HepG2 (cell line): ENCODE data around the gene CCDC83. TPM values are rescaled to one million over a fixed set of nuclear protein-coding genes. Genes with fewer than 3 reads are reported as not detected.

Source experiments
- CREB3 ChIP-seq: sonication (generic); formaldehyde crosslinking; IDR thresholded peaks from 2 replicates; pipeline ENCODE4 v1.5.0; 2020; ENCODE audit warnings: missing genetic modification reagents
- DMAP1 ChIP-seq: IDR thresholded peaks from 2 replicates; pipeline ENCODE4 v1.6.1; 2016
- FOXK2 ChIP-seq: fragments of 450-650 bp; IDR thresholded peaks from 2 replicates; pipeline ENCODE4 v1.6.1; 2016
- HIVEP1 ChIP-seq: sonication (generic); formaldehyde crosslinking; IDR thresholded peaks from 2 replicates; pipeline ENCODE4 v1.4.0; 2020; ENCODE audit warnings: mild to moderate bottlenecking, missing genetic modification reagents
- KLF12 ChIP-seq: sonication (generic); formaldehyde crosslinking; IDR thresholded peaks from 2 replicates; pipeline ENCODE4 v1.4.0; 2020; ENCODE audit warnings: missing genetic modification reagents, borderline replicate concordance
- MED1 ChIP-seq: sonication (generic); formaldehyde crosslinking; IDR thresholded peaks from 2 replicates; pipeline ENCODE4 v1.4.0; 2020; ENCODE audit warnings: missing genetic modification reagents
- NCOA2 ChIP-seq: sonication (generic); formaldehyde crosslinking; IDR thresholded peaks from 2 replicates; pipeline ENCODE4 v1.8.0; 2022; ENCODE audit warnings: inconsistent platforms
- NCOR1 ChIP-seq: fragments of 200-600 bp; sonication (generic); IDR thresholded peaks from 2 replicates; pipeline ENCODE4 v1.7.0; 2017; ENCODE audit warnings: antibody characterized with exemption, low read length, borderline replicate concordance
- NFATC3 ChIP-seq: sonication (generic); formaldehyde crosslinking; IDR thresholded peaks from 2 replicates; pipeline ENCODE4 v1.5.1; 2020; ENCODE audit warnings: mild to moderate bottlenecking, missing genetic modification reagents
- NR2F1 ChIP-seq, 2 experiments: fragments of 450-650 bp in 1 of 2; formaldehyde crosslinking in 1 of 2; IDR thresholded peaks; 2 replicates each; pipeline versions ENCODE4 v1.5.0 to v1.6.1; 2016 to 2020; ENCODE audit warnings: mild to moderate bottlenecking in 1 of 2, missing compliant biosample characterization in 1 of 2, missing genetic modification reagents in 1 of 2, moderate library complexity in 1 of 2
- SP5 ChIP-seq: IDR thresholded peaks from 2 replicates; pipeline ENCODE4 v1.6.1; 2016; ENCODE audit warnings: low read depth, borderline replicate concordance
- STAG1 ChIP-seq: sonication (generic); formaldehyde crosslinking; IDR thresholded peaks from 2 replicates; pipeline ENCODE4 v1.4.0; 2020; ENCODE audit warnings: missing genetic modification reagents
- TCF12 ChIP-seq, 2 experiments: fragments of 450-650 bp in 1 of 2; sonication (generic) in 1 of 2; formaldehyde crosslinking in 1 of 2; IDR thresholded peaks; 2 replicates each; pipeline versions ENCODE4 v1.6.1 to v1.8.0; 2017 to 2022; ENCODE audit warnings: antibody characterized with exemption in 1 of 2, mild to moderate bottlenecking in 1 of 2, missing genetic modification reagents in 1 of 2, moderate library complexity in 1 of 2
- THAP11 ChIP-seq: IDR thresholded peaks from 2 replicates; pipeline ENCODE4 v1.6.1; 2016; ENCODE audit warnings: missing biosample characterization, missing genetic modification reagents
- ZBTB40 ChIP-seq, 2 experiments: fragments of 450-650 bp in 1 of 2; sonication (generic) in 1 of 2; formaldehyde crosslinking in 1 of 2; IDR thresholded peaks; 2 replicates each; pipeline versions ENCODE4 v1.6.1 to v1.8.0; 2016 to 2022; ENCODE audit warnings: antibody characterized with exemption in 1 of 2, mild to moderate bottlenecking in 1 of 2, missing genetic modification reagents in 1 of 2
- ZNF563 ChIP-seq: sonication (generic); formaldehyde crosslinking; IDR thresholded peaks from 2 replicates; pipeline ENCODE4 v1.8.0; 2022; ENCODE audit warnings: mild to moderate bottlenecking, moderate library complexity, missing genetic modification reagents
- polyA plus RNA-seq, 8 experiments: library from polyadenylated mRNA; depleted of rRNA in 3 of 8; stranded (reverse) in 7 of 8; unstranded in 1 of 8; fragments of >200 nt; fragmentation: Illumina TruSeq in 4 of 8; extraction: Trizol in 4 of 8; gene quantifications; 2 replicates each; pipeline versions ENCODE4 v1.2.1 to v1.2.3, GENCODE V29; 2011 to 2016; ENCODE audit warnings: low read depth in 4 of 8, missing spikeins in 1 of 8, mixed read lengths in 1 of 8; ENCODE audit not compliant: insufficient read depth in 1 of 8
- total RNA-seq, 5 experiments: library from RNA; depleted of rRNA; stranded (reverse); fragments of >200 nt; fragmentation: Illumina TruSeq; extraction: Trizol; gene quantifications; 2 replicates each; pipeline ENCODE4 v1.2.3, GENCODE V29; 2016; ENCODE audit warnings: low read depth in 1 of 5
- TF ChIP-seq, protein P1 (sequence below): sonication (generic); formaldehyde crosslinking; IDR thresholded peaks from 2 replicates; pipeline ENCODE4 v1.9.0; 2021; ENCODE audit warnings: missing genetic modification reagents, mild to moderate bottlenecking, borderline replicate concordance
- TF ChIP-seq, protein P2 (sequence below): sonication (generic); formaldehyde crosslinking; IDR thresholded peaks from 2 replicates; pipeline ENCODE4 v1.8.1; 2023; ENCODE audit warnings: missing genetic modification reagents, mild to moderate bottlenecking, borderline replicate concordance

Gene CCDC83
- total and polyA plus RNA-seq, 2 of the 13 experiments (the other 11 are each of a cell fraction or from before 2014, with no cell fraction given), result not detected

- TF ChIP-seq TCF12 (IDR thresholded peaks at IDR 0.05) (no peak), TCF12 (CRISPR knock-in tag; IDR thresholded peaks at IDR 0.05) (peak; percentile 93; the same call in 1 of the 2 replicates), NCOR1 (peak; percentile 85; the same call in 1 of the 2 replicates), THAP11 (CRISPR knock-in tag) (peak; percentile 56), ZBTB40 (IDR thresholded peaks at IDR 0.05) (no peak), ZBTB40 (CRISPR knock-in tag; IDR thresholded peaks at IDR 0.05) (peak; percentile 48; the same call in 1 of the 2 replicates), DMAP1 (CRISPR knock-in tag) (peak; percentile 40; the same call in 1 of the 2 replicates), STAG1 (peak; percentile 11; the same call in 1 of the 2 replicates), MED1 (CRISPR knock-in tag) (peak; percentile 97), HIVEP1 (CRISPR knock-in tag) (peak; percentile 61; the same call in 1 of the 2 replicates), NR2F1 (CRISPR knock-in tag; IDR thresholded peaks at IDR 0.05) (peak in 1 of 2 experiments; percentile 52; a peak in 2 of 4 replicates), NFATC3 (CRISPR knock-in tag) (no peak), KLF12 (CRISPR knock-in tag) (peak; percentile 78), CREB3 (CRISPR knock-in tag) (no peak), FOXK2 (0 out of 2 replicates have a peak, but pooled peaks have one; percentile 36), NCOA2 (CRISPR knock-in tag) (peak; percentile 97), ZNF563 (no peak), SP5 (peak; percentile 82)
- TF ChIP-seq, protein P1, sequence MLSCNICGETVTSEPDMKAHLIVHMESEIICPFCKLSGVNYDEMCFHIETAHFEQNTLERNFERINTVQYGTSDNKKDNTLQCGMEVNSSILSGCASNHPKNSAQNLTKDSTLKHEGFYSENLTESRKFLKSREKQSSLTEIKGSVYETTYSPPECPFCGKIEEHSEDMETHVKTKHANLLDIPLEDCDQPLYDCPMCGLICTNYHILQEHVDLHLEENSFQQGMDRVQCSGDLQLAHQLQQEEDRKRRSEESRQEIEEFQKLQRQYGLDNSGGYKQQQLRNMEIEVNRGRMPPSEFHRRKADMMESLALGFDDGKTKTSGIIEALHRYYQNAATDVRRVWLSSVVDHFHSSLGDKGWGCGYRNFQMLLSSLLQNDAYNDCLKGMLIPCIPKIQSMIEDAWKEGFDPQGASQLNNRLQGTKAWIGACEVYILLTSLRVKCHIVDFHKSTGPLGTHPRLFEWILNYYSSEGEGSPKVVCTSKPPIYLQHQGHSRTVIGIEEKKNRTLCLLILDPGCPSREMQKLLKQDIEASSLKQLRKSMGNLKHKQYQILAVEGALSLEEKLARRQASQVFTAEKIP (CRISPR knock-in tag), result no peak
- TF ChIP-seq, protein P2, sequence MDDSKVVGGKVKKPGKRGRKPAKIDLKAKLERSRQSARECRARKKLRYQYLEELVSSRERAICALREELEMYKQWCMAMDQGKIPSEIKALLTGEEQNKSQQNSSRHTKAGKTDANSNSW (CRISPR knock-in tag), result no peak
These were observed 75.7 kb downstream of the CCDC83 start (continued) for GRCh38 chr11:85930879-85931366.
